ENCODE results near the gene FCN3. TPM values are rescaled to one million over a fixed set of nuclear protein-coding genes. Genes with fewer than 3 reads are reported as not detected.

Gene FCN3
- total and polyA plus RNA-seq, 4 experiments from 2014 or later: not detected

GRCh38 chr1:27381969-27382762, 7.5 kb upstream of the FCN3 start:
- Histone ChIP-seq H3K27me3 (ENCODE audit: insufficient read depth, low read length) (no peaks in the 10 kb centered on the region), H3K27ac (ENCODE audit: low read depth, low read length) (no peak overlapping the region), H3K36me3 (ENCODE audit: insufficient read depth, low read length) (no peaks in the 10 kb centered on the region), H3K9me3 (ENCODE audit: control insufficient read depth in 1 of 2, low read length in 2 of 2) (no peaks in the 10 kb centered on the region), H3K4me3 (ENCODE audit: low read length in 2 of 2) (no peak overlapping the region), H3K4me1 (ENCODE audit: insufficient read depth, low read length) (no peaks in the 10 kb centered on the region)
- H3K27me3 Mint-ChIP-seq: peaks cover 1 to 2% of the 10 kb centered on the region in 2 donors
- POLR2A ChIA-PET (ENCODE audit: partially characterized antibody): interaction anchor here (1.1 kb wide), 1 partner anchor 25 kb away, joined by 4 read pairs; no protein-coding TSS in a partner anchor
- no peak overlapping the region for H3K4me3 Mint-ChIP-seq
- no peaks in the 10 kb centered on the region for H3K9me3 Mint-ChIP-seq
- no peaks in the 10 kb centered on the region for H3K36me3 Mint-ChIP-seq
- peaks cover 0 to 2% (median 0%) of the 10 kb centered on the region in 4 donors for H3K4me1 Mint-ChIP-seq
- no peak for DNase-seq
- H3K27ac Mint-ChIP-seq: no peak overlapping the region
- CTCF ChIA-PET (ENCODE audit: partially characterized antibody): interaction anchor here (1.1 to 12.1 kb wide), 4 partner anchors 25 to 84 kb away, joined by 3 to 325 read pairs (median 70); no protein-coding TSS in a partner anchor
- intact Hi-C loops (cut with micrococcal nuclease): no loop called here

GRCh38 chr1:27380766-27381733, 6.4 kb upstream of the FCN3 start:
- no peaks in the 10 kb centered on the region for H3K27me3 ChIP-seq (ENCODE audit: insufficient read depth, low read length)
- Mint-ChIP-seq H3K4me3 (no peak overlapping the region), H3K36me3 (no peaks in the 10 kb centered on the region), H3K4me1 (peaks cover 0 to 2% (median 0%) of the 10 kb centered on the region in 4 donors), H3K27me3 (peaks cover 0 to 2% of the 10 kb centered on the region in 2 donors), H3K9me3 (no peaks in the 10 kb centered on the region), H3K27ac (peak overlapping the region in 1 of 7 donors; percentile 64)
- CTCF ChIA-PET (ENCODE audit: partially characterized antibody): interaction anchor here (2.7 to 12.1 kb wide), 3 partner anchors 24 to 83 kb away, joined by 9 to 325 read pairs (median 130); no protein-coding TSS in a partner anchor
- no peak overlapping the region for H3K27ac ChIP-seq (ENCODE audit: low read depth, low read length)
- DNase-seq: no peak
- H3K4me3 ChIP-seq (ENCODE audit: low read length in 2 of 2): no peak overlapping the region
- no peaks in the 10 kb centered on the region for H3K4me1 ChIP-seq (ENCODE audit: insufficient read depth, low read length)
- H3K36me3 ChIP-seq (ENCODE audit: insufficient read depth, low read length): no peaks in the 10 kb centered on the region
- H3K9me3 ChIP-seq (ENCODE audit: control insufficient read depth in 1 of 2, low read length in 2 of 2): no peaks in the 10 kb centered on the region
- intact Hi-C loops (cut with micrococcal nuclease): no loop called here
- POLR2A ChIA-PET (ENCODE audit: partially characterized antibody): no interaction called here

- ChIA-PET CTCF (ENCODE audit: partially characterized antibody) (interaction anchor here (0.9 kb wide), 1 partner anchor 10 kb away, joined by 3 read pairs; no protein-coding TSS in a partner anchor), POLR2A (ENCODE audit: partially characterized antibody) (no interaction called here)
- Mint-ChIP-seq H3K4me3 (no peak overlapping the region), H3K36me3 (no peaks in the 10 kb centered on the region), H3K27ac (no peak overlapping the region), H3K9me3 (no peaks in the 10 kb centered on the region), H3K27me3 (peaks cover 0 to 2% of the 10 kb centered on the region in 2 donors), H3K4me1 (peaks cover 0 to 2% (median 0%) of the 10 kb centered on the region in 4 donors)
- H3K9me3 ChIP-seq (ENCODE audit: control insufficient read depth in 1 of 2, low read length in 2 of 2): no peaks in the 10 kb centered on the region
- no peaks in the 10 kb centered on the region for H3K36me3 ChIP-seq (ENCODE audit: insufficient read depth, low read length)
- DNase-seq: no peak
- intact Hi-C loops (cut with micrococcal nuclease): no loop called here
- no peaks in the 10 kb centered on the region for H3K4me1 ChIP-seq (ENCODE audit: insufficient read depth, low read length)
- H3K27me3 ChIP-seq (ENCODE audit: insufficient read depth, low read length): no peaks in the 10 kb centered on the region
- no peak overlapping the region for H3K27ac ChIP-seq (ENCODE audit: low read depth, low read length)
- no peak overlapping the region for H3K4me3 ChIP-seq (ENCODE audit: low read length in 2 of 2)
These were observed 5.6 kb upstream of the FCN3 start for GRCh38 chr1:27380224-27380623.

- H3K27me3 ChIP-seq (ENCODE audit: insufficient read depth, low read length): no peaks in the 10 kb centered on the region
- no peak for DNase-seq
- no peaks in the 10 kb centered on the region for H3K9me3 ChIP-seq (ENCODE audit: control insufficient read depth in 1 of 2, low read length in 2 of 2)
- no peak overlapping the region for H3K27ac Mint-ChIP-seq
- H3K4me1 ChIP-seq (ENCODE audit: insufficient read depth, low read length): no peaks in the 10 kb centered on the region
- ChIA-PET POLR2A (ENCODE audit: partially characterized antibody) (interaction anchor here (0.9 kb wide), 1 partner anchor 14 kb away, joined by 3 read pairs; no protein-coding TSS in a partner anchor), CTCF (ENCODE audit: partially characterized antibody) (interaction anchor here (0.9 kb wide), 1 partner anchor 11 kb away, joined by 3 read pairs; no protein-coding TSS in a partner anchor)
- intact Hi-C loops (cut with micrococcal nuclease): no loop called here
- H3K27me3 Mint-ChIP-seq: peaks cover 0 to 2% of the 10 kb centered on the region in 2 donors
- H3K4me3 ChIP-seq (ENCODE audit: low read length in 2 of 2): no peak overlapping the region
- no peaks in the 10 kb centered on the region for H3K36me3 Mint-ChIP-seq
- no peak overlapping the region for H3K27ac ChIP-seq (ENCODE audit: low read depth, low read length)
- H3K9me3 Mint-ChIP-seq: no peaks in the 10 kb centered on the region
- H3K4me1 Mint-ChIP-seq: peaks cover 0 to 2% (median 0%) of the 10 kb centered on the region in 4 donors
- H3K36me3 ChIP-seq (ENCODE audit: insufficient read depth, low read length): no peaks in the 10 kb centered on the region
- no peak overlapping the region for H3K4me3 Mint-ChIP-seq
These were observed 5.0 kb upstream of the FCN3 start for GRCh38 chr1:27379564-27380122.

GRCh38 chr1:27377760-27378495, 3.3 kb upstream of the FCN3 start:
- H3K36me3 Mint-ChIP-seq: no peaks in the 10 kb centered on the region

GRCh38 chr1:27372808-27373690, 1.6 kb downstream of the FCN3 start:
- Histone ChIP-seq H3K4me3 (ENCODE audit: low read length in 2 of 2) (no peak overlapping the region), H3K36me3 (ENCODE audit: insufficient read depth, low read length) (no peaks in the 10 kb centered on the region), H3K4me1 (ENCODE audit: insufficient read depth, low read length) (no peaks in the 10 kb centered on the region), H3K27me3 (ENCODE audit: insufficient read depth, low read length) (no peaks in the 10 kb centered on the region), H3K9me3 (ENCODE audit: control insufficient read depth in 1 of 2, low read length in 2 of 2) (no peaks in the 10 kb centered on the region), H3K27ac (ENCODE audit: low read depth, low read length) (no peak overlapping the region)
- Mint-ChIP-seq H3K36me3 (no peaks in the 10 kb centered on the region), H3K27me3 (no peaks in the 10 kb centered on the region), H3K4me3 (no peak overlapping the region), H3K27ac (no peak overlapping the region), H3K9me3 (no peaks in the 10 kb centered on the region), H3K4me1 (peaks cover 0 to 7% (median 3%) of the 10 kb centered on the region in 4 donors)
- ChIA-PET CTCF (ENCODE audit: partially characterized antibody) (interaction anchor here (0.7 to 1.9 kb wide), 3 partner anchors 16 to 92 kb away, joined by 3 to 7 read pairs (median 4); no protein-coding TSS in a partner anchor), POLR2A (ENCODE audit: partially characterized antibody) (interaction anchor here (0.6 to 0.7 kb wide), 2 partner anchors 138 to 411 kb away, joined by 3 to 4 read pairs; no protein-coding TSS in a partner anchor)
- no peak for DNase-seq
- intact Hi-C loops (cut with micrococcal nuclease): no loop called here

More at GRCh38 chr1:27377760-27378495, 3.3 kb upstream of the FCN3 start:
- Histone ChIP-seq H3K27ac (ENCODE audit: low read depth, low read length) (no peak overlapping the region), H3K36me3 (ENCODE audit: insufficient read depth, low read length) (no peaks in the 10 kb centered on the region), H3K27me3 (ENCODE audit: insufficient read depth, low read length) (no peaks in the 10 kb centered on the region), H3K4me3 (ENCODE audit: low read length in 2 of 2) (no peak overlapping the region), H3K4me1 (ENCODE audit: insufficient read depth, low read length) (no peaks in the 10 kb centered on the region), H3K9me3 (ENCODE audit: control insufficient read depth in 1 of 2, low read length in 2 of 2) (no peaks in the 10 kb centered on the region)
- Mint-ChIP-seq H3K27me3 (peaks cover 0 to 2% of the 10 kb centered on the region in 2 donors), H3K4me1 (peaks cover 0 to 2% (median 0%) of the 10 kb centered on the region in 4 donors), H3K27ac (peak overlapping the region in 1 of 7 donors; percentile 48), H3K4me3 (no peak overlapping the region), H3K9me3 (no peaks in the 10 kb centered on the region)
- ChIA-PET CTCF (ENCODE audit: partially characterized antibody) (interaction anchor here (0.6 to 2.7 kb wide), 6 partner anchors 10 to 203 kb away, joined by 3 to 8 read pairs (median 4); partner anchors contain the start of gene MAP3K6), POLR2A (ENCODE audit: partially characterized antibody) (no interaction called here)
- no peak for DNase-seq
- intact Hi-C loops (cut with micrococcal nuclease): no loop called here

Data from CD4-positive, alpha-beta memory T cell (primary cell).